NCI-H526 (cell line): Measurements from ENCODE around the gene ZNF492.
"Not testable (repeated sequence)": the region's sequence is repeated elsewhere in the genome, so short reads cannot be mapped to it uniquely, and the experiment has no call there.

Source experiments
- DNase-seq, 2 experiments: peaks; one replicate each; lab custom pipeline; 2025; lab: John Stamatoyannopoulos, UW

ZNF492 gene

GRCh38 chr19:22633706-22634449 is at the start of gene ZNF492:
Gene ZNF492, plus strand, starts transcription at chr19:22634324. Its CDS starts 19,076 bp downstream, at chr19:22653400.
- DNase-seq = not testable (repeated sequence)

DNA sequence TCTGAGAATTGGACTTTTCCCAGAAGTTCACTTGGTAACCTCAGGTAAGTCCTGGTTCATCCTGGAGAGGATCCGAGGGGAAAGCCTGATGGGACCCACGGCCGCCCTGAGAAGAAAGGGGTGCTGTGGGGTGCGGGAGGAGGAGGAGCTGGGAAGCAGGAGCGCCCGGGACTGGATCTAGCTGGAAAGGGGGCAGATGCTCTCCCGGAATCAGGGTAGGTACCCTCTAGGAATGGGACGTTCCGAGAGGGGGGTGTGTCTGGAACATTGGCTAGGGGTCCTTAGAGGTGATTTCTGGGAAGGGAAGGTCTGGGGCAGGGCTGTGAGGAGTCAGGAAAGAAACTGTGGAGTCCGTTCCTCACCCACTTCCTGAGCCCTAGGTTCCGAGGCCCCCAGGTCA is 38.7 kb upstream of the ZNF492 start:
- no peak for DNase-seq

DNA sequence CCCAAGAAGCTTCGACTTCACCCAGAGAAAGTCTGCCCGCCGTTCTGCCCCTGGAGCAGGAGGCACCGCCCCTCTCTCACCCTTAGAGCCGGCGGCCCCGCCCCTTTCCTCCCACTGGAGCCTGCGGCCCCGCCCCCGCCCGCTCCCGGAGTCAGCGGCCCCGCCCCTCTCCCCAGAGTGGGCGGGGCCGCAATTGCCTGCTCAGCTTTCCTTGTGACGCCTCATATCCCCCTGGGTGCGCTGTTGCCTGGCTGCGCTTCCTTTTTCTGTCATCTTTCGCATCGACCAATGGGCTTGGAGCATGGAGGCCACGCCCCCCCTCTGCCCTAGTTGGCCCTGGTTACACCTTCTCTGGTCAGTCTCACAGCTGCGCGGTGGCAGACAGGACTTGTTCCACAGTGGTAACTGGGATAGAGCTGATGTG is 38.2 kb upstream of the ZNF492 start:
- DNase-seq = no peak

DNA sequence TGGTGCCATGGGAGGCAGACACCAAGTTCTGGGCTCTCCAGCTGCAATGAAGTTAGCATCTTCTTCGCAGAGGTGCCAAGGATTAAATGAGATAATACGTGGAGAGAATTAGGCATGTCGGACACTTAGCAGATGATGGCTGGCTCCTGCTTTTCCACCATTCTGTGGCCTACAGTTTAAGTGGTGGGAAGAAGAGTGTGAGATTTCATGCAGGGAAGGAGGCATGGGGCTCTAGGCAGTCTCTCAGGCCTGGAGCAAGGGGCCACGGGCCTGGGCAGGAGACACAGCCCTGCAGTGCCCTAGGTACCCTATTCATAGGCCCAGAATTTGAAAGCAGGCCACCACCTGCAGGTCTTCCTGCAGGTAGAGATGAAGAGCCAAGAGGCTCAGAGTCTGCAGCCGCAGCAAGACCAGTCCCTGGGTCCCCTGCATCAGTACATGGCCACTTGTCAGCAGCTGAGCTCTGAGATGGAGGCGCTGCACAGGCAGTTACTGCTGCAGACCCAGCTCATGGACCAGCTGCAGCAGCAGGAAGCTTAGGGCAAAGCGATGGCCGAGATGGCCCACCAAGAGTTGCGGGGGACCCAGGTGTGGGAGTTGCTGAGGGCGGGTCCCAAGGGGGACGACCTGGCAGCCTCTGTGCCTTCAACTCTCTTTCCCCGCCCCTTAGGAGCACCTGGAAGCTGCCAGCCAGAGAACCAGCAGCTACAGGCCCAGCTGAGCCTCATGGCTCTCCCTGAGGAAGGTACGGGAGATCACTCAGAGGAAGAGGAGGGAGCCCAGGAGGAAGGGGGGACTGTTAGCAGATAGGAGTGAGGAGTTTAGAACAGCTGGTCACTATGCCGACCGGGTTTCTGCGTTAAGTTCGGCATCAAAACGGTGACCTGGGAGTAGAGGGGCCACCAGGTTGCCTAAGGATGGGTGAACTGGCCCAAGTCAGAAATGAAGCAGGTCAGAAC is 33.2 kb upstream of the ZNF492 start:
- no peak for DNase-seq

DNA sequence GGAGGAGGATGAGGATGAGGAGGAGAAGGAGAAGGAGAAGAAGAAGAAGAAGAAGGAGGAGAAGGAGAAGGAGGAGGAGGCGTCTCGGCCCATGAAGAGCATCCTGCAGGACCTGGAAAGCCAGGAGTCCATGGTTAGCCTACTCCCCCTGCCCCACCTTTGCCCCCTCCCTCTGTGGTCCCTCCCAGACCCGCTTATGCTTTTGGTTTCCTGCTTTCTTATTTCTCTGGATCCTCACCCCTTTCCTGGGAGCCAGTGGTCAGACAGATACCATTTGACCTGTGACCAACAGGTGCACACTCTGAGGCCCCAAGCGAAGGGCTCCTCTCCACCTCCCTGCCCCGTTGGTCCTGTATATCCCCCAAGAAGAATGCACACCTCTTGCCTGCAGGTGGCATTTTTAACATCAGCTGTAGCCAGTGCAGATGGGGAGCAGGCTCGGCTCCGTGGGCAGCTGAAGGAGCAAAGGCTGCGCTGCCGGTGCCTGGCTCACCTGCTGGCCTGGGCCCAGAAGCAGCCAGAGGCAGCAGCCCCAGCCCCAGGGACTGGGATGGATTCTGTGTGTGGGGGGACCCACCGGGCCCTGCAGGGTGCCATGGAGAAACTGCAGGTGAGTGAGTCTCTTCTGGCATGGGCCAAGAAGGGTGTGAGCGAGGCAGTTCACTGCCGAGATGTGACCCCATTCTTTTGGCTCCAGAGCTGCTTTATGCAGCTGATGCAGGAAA is 32.1 kb upstream of the ZNF492 start:
- DNase-seq = no peak

- no peak for DNase-seq
Observed at GRCh38 chr19:22602631-22603272, 31.4 kb upstream of the ZNF492 start.

GRCh38 chr19:22603518-22604440 is 30.3 kb upstream of the ZNF492 start:
- no peak for DNase-seq

DNA sequence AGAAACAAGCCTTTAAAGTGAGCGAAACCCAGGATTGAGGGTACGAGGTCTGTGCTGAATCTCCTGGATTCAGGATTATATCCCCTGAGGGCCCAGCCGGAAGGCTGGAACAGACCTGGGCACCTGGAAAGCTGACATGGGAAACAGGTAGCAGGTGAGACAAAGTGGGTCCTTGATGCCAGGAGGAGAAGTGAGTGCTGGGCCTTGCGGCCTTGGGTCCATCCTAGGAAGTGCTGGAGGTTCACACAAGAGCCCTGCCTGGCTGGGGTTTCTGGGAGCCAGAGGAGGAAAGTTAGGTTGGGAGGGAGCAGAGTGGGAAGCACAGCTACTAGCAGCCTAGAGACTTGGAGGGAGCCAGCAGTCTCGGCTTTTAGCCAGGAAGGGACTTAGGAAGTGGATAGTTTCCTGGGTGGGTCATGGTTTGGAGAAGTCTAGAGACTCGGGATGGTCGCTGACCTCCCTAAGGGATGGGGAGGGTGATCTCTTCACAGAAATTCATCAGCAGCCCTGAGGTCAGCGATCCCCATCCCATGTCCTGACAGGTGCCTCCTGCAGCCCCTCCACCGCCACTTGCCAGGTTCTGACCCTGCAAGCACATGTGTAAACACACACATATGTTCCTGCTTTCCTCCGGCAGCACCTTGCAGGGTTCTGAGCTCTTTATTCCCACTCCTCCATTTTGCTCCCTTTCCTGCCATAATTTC is 29.4 kb upstream of the ZNF492 start:
- DNase-seq = no peak

DNA sequence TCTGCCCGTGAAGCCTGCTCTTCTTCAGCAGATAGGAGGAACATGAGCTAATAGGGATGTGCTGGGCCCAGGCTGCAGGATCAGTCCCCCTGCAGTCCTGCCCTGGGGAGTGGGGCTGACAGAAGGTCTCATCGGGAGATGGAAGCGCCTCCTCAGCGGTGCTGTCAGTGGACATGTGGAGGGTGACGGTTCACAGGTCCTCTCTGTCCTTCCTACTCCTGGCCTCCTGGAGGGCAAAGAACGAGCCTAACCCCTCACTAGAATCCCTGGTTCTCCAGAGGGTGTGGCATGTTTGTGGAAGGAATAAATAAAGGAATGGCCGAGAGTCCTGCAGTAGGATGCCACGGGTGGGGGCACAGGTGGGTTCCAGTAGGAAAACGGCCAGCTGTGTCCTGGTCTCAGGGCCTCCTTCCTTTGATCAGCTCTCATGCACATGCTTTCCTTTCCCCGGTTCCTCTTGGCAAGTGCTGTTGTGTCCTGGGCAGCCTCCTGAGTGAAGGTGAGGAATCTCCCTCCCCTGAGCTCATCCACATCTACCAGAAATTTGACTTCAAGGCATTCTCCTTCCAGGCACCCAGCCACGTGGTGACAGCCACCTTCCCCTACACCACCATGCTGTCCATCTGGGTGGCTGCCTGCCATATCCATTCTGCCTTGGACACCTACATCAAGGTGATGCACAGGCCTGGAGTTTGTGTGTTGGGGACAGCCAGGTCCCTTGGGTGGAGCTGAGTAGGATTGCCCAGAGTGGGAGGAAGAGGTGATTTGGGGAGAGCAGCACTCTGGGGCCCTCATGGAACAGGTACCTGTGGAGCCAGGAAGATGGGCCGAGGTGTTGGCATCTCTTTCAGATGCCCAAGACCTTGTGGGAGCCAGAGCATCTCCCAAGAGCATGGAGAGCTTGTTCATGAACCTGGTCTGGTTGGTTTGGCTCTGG is 28.6 kb upstream of the ZNF492 start:
- DNase-seq = no peak

DNA sequence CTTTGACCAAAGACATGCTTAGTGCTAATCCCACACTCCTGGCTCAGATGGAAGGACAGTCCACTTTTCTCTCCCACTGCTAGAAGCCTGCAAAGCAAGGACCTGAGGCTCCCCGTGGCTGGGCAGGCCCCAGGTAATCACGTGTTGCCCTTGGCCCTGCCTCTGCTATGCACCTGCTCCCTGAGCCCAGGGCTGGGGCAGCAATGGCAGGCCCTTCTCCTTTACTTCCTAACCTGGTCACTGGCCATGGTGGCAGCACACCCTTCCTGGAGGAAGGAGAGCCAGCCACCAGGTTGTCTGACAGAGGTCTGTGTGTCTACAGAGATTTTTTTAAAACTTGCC is 27.9 kb upstream of the ZNF492 start:
- no peak for DNase-seq

- no peak for DNase-seq
Observed at GRCh38 chr19:22606954-22607652, 27.0 kb upstream of the ZNF492 start.

DNA sequence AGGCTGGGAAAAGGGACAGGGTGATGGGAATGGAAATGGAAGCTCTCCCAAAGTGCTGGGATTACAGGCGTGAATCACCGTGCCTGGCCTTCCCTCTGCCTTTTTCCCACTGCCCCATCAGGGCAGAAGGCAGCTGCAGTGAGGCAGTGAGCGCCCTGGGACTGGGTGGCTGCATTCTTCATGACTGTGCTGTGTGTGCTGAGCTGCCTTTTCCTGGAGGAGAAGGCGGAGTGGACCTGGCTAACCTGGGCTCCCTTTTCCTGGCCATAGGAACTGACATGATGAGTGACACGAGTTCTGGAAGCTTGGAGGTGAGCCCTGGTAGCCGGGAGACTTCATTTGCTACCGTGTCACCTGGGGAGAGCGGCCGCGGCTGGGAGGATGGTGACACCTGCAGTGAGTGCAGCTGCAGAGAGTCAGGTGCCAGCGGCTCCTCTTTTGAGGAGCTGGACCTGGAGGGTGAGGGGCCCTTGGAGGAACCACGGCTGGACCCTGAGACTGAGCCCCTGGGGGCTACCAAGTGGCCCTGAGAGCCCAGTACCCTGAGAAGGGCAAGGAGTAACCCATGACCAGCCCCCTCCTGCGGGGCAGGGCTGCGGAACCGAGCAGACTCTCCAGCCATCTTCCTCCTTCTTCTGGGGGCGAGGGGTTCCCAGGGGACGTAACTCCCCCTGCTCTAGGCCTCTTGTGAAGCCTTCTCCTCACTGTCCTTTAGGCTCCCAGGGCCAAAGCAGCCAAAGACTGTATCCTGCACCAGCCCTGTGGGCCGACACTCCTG is 26.3 kb upstream of the ZNF492 start:
- no peak for DNase-seq

DNA sequence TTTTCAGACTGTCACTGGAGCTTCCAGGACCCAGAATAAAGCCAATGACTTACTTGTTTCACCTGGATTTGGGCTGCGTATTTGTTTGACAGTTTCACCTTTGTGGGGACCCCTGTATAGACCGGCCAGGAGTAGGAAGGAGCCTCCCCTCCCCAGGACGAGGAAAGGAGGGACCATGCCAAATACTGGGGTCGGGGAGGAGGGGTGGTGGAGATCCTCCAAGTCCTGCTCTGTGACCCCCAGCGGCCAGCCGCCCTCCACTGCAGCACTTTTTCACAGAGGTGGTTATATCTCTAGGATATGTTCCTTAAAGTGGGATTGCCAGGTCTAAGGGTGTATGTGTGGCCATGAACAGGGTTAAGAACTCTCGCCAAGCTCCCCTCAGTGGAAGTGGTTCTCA is 25.7 kb upstream of the ZNF492 start:
- DNase-seq = no peak

DNA sequence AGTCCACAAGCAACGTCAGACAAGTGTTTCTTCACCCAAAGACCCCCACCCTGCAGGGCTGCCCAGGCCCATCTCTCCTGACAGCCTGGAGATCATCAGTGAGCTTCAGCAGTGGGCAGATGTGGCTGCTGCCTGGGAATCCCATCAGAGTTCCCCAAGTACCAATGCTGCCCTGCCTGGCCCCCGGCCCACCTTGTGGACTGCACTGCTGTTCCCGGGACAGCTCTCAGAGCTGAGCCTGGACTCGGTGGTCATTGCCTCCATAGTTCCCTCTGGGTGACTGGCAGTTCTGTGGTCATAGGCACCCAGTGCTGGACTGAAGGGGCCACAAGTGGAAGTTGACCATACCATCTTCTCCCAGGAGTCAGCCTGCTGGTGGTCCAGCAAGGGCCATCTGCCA is 24.5 kb upstream of the ZNF492 start:
- DNase-seq = no peak

DNA sequence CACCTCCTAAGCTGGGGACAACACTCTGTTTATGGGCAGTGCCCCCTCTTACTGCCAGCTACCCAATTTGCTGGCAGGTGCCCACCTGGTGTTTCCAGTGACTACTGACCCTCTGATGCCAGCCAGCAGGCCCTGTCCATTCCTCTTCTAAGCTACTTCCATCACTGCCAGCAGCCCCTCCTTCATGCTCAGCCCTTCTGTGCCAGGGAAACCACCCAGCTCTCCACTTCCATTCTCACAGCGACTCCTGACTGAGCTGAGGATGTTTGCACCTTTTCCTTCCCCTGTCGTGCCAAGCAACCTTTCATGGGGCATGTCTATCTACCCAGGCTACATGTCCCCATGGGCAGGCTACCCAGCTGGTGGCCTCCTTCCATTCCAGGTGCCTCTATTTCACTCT is 24.0 kb upstream of the ZNF492 start:
- no peak for DNase-seq

DNA sequence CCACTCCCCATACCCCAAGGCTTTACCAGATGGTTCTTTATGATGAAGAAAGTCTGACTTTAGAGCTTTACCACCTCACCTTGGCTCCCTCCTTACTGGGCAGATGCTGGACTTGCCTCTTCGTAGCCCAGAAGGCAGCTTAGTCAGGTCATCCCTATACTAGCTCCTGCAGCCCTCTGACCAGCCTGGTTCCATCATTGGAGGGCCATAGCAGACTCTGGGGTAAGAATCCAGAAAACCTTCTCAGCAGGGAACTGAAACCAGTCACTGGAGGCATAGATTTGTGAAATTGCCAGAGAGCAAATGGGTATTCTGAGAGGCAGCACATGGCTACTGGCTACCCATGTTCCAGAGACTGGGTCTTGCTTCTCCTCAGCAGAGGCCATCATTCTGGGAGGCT is 21.8 kb upstream of the ZNF492 start:
- no peak for DNase-seq

- DNase-seq = no peak
Observed at GRCh38 chr19:22616659-22617058, 17.5 kb upstream of the ZNF492 start.

DNA sequence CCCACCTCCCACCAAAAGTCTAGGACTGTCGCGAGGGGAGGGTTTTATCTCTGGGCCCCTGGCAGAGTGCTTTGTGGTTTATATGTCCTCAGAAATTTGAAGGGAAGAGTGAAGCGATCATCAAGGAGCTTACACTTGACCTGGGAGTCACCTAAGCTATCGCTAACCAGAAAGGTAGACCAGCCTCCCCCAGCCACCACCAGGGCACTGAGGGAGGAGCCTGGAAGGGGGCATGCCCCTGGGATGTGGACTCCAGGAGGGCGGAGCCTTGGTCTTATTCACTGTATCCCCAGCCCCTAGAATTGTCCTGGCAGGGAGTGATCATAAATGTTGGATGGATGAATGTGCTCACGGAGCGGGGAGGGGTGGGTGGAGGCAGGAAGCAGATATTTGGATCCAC is 16.9 kb upstream of the ZNF492 start:
- not testable (repeated sequence) for DNase-seq
